Transverse colon (tissue), 4 donors: ENCODE measurements around the gene BUD13. TPM values are rescaled to one million over a fixed set of nuclear protein-coding genes. Genes with fewer than 3 reads are reported as not detected.

Source experiments
- DNase-seq: peaks from one replicate; pipeline ENCODE4 v3.0.0-alpha.2; 2019
- H3K27ac ChIP-seq, 4 donors: fragments of 200-600 bp; sonication (generic); 2 replicates each; pipeline ENCODE4 v1.5.1; 2016 to 2018; ENCODE audit warnings: inconsistent platforms in 4 of 4
- H3K27me3 ChIP-seq: fragments of 200-600 bp; sonication (generic); 2 replicates; pipeline ENCODE4 v1.5.1; 2017; ENCODE audit warnings: inconsistent platforms
- H3K36me3 ChIP-seq, 4 donors: fragments of 200-600 bp; sonication (generic); 2 replicates each; pipeline ENCODE4 v1.5.1; 2017 to 2019; ENCODE audit warnings: inconsistent platforms in 4 of 4
- H3K4me1 ChIP-seq, 4 donors: fragments of 200-600 bp; sonication (generic); 2 replicates each; pipeline ENCODE4 v1.5.1; 2017 to 2020; ENCODE audit warnings: inconsistent platforms in 4 of 4
- H3K4me3 ChIP-seq, 4 donors: fragments of 200-600 bp; sonication (generic); 1 replicate in 1 of 4; 2 replicates in 3 of 4; pipeline versions ENCODE4 v1.5.1 to v1.6.1; 2017 to 2019; ENCODE audit warnings: inconsistent platforms in 4 of 4
- H3K9me3 ChIP-seq, 2 donors: fragments of 200-600 bp; sonication (generic); 2 replicates each; pipeline ENCODE4 v1.5.1; 2017 to 2019; ENCODE audit warnings: inconsistent platforms in 2 of 2
- EP300 ChIP-seq: sonication (generic); formaldehyde crosslinking; IDR thresholded peaks from one replicate; pipeline ENCODE4 v1.6.1; 2017; ENCODE audit warnings: antibody characterized with exemption, low read depth
- POLR2A ChIP-seq: fragments of 450-650 bp; IDR thresholded peaks from one replicate; pipeline ENCODE4 v1.6.1; 2016; ENCODE audit warnings: antibody characterized with exemption, mild to moderate bottlenecking, moderate library complexity
- POLR2AphosphoS5 ChIP-seq, 3 donors: sonication (generic); formaldehyde crosslinking; IDR thresholded peaks; one replicate each; pipeline ENCODE4 v1.6.1; 2016; ENCODE audit warnings: antibody characterized with exemption in 3 of 3
- WGBS, 2 donors: methylation state at CpG; one replicate each; pipeline ENCODE4 v1.1.5; 2018; ENCODE audit warnings: low coverage in 1 of 2; 5-methylcytosine and 5-hydroxymethylcytosine counted together
- in situ Hi-C, 4 donors: fragments of 200-750 bp; cut with MboI; loops; one replicate each; pipeline versions ENCODE4 v1.15.0 to v1.15.1; 2017; ENCODE audit warnings: low sequenced_read_pairs in 3 of 4, low pct_ligation_motif_present in 1 of 4, low pct_unique_long_range_greater_than_20kb in 1 of 4
- intact Hi-C: fragments of 100-400 bp; cut with DNase I; formaldehyde crosslinking; loops from one replicate; pipeline ENCODE4 v1.15.1; 2023; ENCODE audit warnings: low total_unique reads
- total RNA-seq, 4 donors: library from RNA; depleted of rRNA; stranded (reverse); fragments of >200 nt; gene quantifications; one replicate each; pipeline ENCODE4 v1.1.0, GENCODE V29; 2016
- TF ChIP-seq, protein P1 (sequence below), 5 experiments: fragments of 200-600 bp in 3 of 5; fragments of 450-650 bp in 2 of 5; sonication (generic) in 3 of 5; IDR thresholded peaks; 1 replicate in 2 of 5; 2 replicates in 3 of 5; pipeline ENCODE4 v1.5.1; 2016 to 2017; ENCODE audit warnings: antibody characterized with exemption in 5 of 5, inconsistent platforms in 3 of 5, mild to moderate bottlenecking in 2 of 5, moderate library complexity in 1 of 5

Gene BUD13
- total RNA-seq, 4 donors from 2014 or later, result 6.7 to 21.9 (median 14.0) TPM

DNA sequence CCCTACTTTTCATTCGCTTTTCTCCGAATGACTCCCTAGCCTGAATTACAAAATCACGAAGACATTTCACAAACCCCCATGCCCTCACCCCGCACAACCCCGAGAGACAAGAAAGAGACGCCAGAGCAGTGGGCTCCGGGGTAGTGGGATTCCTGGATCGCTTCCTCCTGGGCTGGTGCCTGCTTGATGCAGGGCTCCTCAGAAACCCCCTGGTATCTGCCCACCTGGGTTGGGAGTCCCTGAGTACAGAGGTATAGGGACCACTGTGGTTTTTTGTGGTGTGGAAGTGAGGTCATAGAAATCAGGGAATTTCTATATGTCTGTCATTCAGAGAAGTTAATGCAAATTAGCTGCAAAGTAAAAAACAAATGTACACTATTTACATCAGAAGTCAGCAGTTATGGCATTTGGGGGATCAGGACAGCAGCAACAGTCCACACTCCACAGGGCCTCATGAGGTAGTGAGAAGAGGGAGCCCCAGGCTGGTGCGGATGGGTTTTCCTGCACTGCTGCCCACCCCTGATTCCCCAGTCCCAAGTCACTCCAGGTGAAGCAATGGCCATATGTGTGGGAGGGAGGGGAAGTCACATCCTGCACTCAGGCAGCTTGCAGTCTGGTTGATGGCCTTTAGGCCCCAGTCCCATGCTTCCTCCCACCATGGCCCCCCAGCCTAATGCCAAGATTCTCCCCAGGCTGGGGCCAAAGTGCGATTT, 39.6 kb downstream of the BUD13 start:
- Histone ChIP-seq H3K4me3 (no peak overlapping the region), H3K4me1 (peaks cover 0 to 7% (median 5%) of the 10 kb centered on the region in 4 donors), H3K27ac (no peak overlapping the region), H3K36me3 (no peaks in the 10 kb centered on the region), H3K27me3 (peaks cover 3% of the 10 kb centered on the region), H3K9me3 (no peaks in the 10 kb centered on the region)
- WGBS, 2 donors, result 57 to 73% methylated on average over 4 to 10 of the region's 10 CpGs
- in situ Hi-C loops, result no loop called here
- no peak for DNase-seq
- intact Hi-C loops, result no loop called here
- TF ChIP-seq POLR2A, result no peak
- no peak for TF ChIP-seq POLR2AphosphoS5 (IDR thresholded peaks at IDR 0.05)
- TF ChIP-seq, protein P1, sequence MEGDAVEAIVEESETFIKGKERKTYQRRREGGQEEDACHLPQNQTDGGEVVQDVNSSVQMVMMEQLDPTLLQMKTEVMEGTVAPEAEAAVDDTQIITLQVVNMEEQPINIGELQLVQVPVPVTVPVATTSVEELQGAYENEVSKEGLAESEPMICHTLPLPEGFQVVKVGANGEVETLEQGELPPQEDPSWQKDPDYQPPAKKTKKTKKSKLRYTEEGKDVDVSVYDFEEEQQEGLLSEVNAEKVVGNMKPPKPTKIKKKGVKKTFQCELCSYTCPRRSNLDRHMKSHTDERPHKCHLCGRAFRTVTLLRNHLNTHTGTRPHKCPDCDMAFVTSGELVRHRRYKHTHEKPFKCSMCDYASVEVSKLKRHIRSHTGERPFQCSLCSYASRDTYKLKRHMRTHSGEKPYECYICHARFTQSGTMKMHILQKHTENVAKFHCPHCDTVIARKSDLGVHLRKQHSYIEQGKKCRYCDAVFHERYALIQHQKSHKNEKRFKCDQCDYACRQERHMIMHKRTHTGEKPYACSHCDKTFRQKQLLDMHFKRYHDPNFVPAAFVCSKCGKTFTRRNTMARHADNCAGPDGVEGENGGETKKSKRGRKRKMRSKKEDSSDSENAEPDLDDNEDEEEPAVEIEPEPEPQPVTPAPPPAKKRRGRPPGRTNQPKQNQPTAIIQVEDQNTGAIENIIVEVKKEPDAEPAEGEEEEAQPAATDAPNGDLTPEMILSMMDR (IDR thresholded peaks at IDR 0.05), result no peak
- no peak for TF ChIP-seq EP300

GRCh38 chr11:116732271-116733042, 40.3 kb downstream of the BUD13 start:
- TF ChIP-seq, protein P1 (IDR thresholded peaks at IDR 0.05), result peak; percentile 68 to 81 (median 76)
- TF ChIP-seq EP300 (no peak), POLR2A (no peak)
- Histone ChIP-seq H3K4me3 (no peak overlapping the region), H3K27me3 (peaks cover 3% of the 10 kb centered on the region), H3K9me3 (no peaks in the 10 kb centered on the region), H3K27ac (no peak overlapping the region), H3K36me3 (no peaks in the 10 kb centered on the region), H3K4me1 (peaks cover 0 to 7% (median 5%) of the 10 kb centered on the region in 4 donors)
- DNase-seq, result peak; percentile 69
- intact Hi-C loops, result no loop called here
- in situ Hi-C loops, result no loop called here
- WGBS, 2 donors, result 0 to 39% methylated on average over 5 to 23 of the region's 25 CpGs

GRCh38 chr11:116731821-116732220, 41.0 kb downstream of the BUD13 start:
- H3K27ac ChIP-seq, result no peak overlapping the region
- intact Hi-C loops (no loop called here), in situ Hi-C loops (no loop called here)
- no peak for DNase-seq
- peaks cover 0 to 7% (median 5%) of the 10 kb centered on the region in 4 donors for H3K4me1 ChIP-seq
- no peaks in the 10 kb centered on the region for H3K36me3 ChIP-seq
- peaks cover 3% of the 10 kb centered on the region for H3K27me3 ChIP-seq
- 83% methylated on average over 2 of the region's 2 CpGs; no CpG with 5 or more reads in 1 of the 2 donors for WGBS, 2 donors
- H3K4me3 ChIP-seq, result no peak overlapping the region
- H3K9me3 ChIP-seq, result no peaks in the 10 kb centered on the region
- TF ChIP-seq EP300, result no peak
- TF ChIP-seq POLR2AphosphoS5 (IDR thresholded peaks at IDR 0.05), result no peak
- TF ChIP-seq POLR2A, result no peak
- TF ChIP-seq, protein P1 (IDR thresholded peaks at IDR 0.05), result no peak

DNA sequence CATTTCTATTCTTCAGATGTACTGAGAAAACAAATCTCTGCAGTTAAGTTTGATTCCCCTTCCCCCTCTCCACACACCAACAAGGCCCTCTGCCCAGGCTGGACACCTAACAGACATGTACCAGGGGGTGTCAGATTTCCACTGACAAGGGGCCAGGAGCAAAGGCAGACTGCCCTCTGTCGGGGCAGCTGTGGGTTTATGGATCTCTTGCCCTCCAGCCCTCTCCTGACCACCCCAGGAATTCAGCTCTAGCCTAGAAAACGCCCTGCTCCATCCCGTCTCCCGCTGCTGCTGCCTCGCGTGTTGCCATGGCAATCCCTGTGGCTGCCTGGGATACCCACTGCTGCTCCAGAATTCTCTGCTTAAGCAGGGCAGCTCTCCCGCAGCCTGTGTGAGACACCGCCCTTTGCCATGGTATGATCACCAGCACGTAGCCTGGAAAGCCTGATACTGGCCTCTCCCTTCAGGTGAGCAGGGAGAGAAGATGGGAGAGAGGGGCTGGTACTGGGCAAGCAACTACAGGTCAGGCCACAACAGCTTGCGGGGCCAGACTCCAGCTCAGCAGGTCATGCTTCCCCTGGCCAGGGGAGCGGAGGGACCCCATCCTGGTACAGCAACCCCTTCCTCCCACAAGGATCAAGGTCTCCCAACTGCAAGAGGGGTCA, 41.6 kb downstream of the BUD13 start:
- no peak for DNase-seq
- in situ Hi-C loops, result no loop called here
- TF ChIP-seq POLR2A (no peak), EP300 (no peak), POLR2AphosphoS5 (IDR thresholded peaks at IDR 0.05) (no peak)
- TF ChIP-seq, protein P1 (IDR thresholded peaks at IDR 0.05), result no peak

More for the DNA sequence above, 41.6 kb downstream of the BUD13 start:
- Histone ChIP-seq H3K27me3 (peaks cover 3% of the 10 kb centered on the region), H3K4me3 (no peak overlapping the region), H3K4me1 (peaks cover 0 to 7% (median 5%) of the 10 kb centered on the region in 4 donors), H3K9me3 (no peaks in the 10 kb centered on the region), H3K36me3 (no peaks in the 10 kb centered on the region), H3K27ac (no peak overlapping the region)
- 61 to 100% methylated on average over 1 to 11 of the region's 11 CpGs for WGBS, 2 donors
- intact Hi-C loops, result no loop called here
